HG03457 (cell line): Measurements from ENCODE around the gene HOMEZ.
"Not testable (repeated sequence)": the region's sequence is repeated elsewhere in the genome, so short reads cannot be mapped to it uniquely, and the experiment has no call there.

Experiments
- ATAC-seq: cut with Tn5 transposase; IDR thresholded peaks from one replicate; pipeline ENCODE4 v1.9.1; 2021; ENCODE audit warnings: moderate number of reproducible peaks; ENCODE audit not compliant: unreplicated experiment

HOMEZ gene

GRCh38 chr14:23284654-23285529 is 1.0 kb downstream of the HOMEZ start:
- ATAC-seq, result no peak

GRCh38 chr14:23281247-23281646 is 4.7 kb downstream of the HOMEZ start:
- ATAC-seq, result no peak

- not testable (repeated sequence) for ATAC-seq
These were observed 8.0 kb downstream of the HOMEZ start for GRCh38 chr14:23277928-23278327.

- ATAC-seq, result no peak
These were observed 8.7 kb downstream of the HOMEZ start for GRCh38 chr14:23277189-23277588.

- ATAC-seq, result no peak
These were observed 10.5 kb downstream of the HOMEZ start for GRCh38 chr14:23275412-23275811.

GRCh38 chr14:23269193-23269592 is 16.7 kb downstream of the HOMEZ start:
- ATAC-seq, result no peak

- not testable (repeated sequence) for ATAC-seq
These were observed 25.1 kb downstream of the HOMEZ start for GRCh38 chr14:23260849-23261248.

GRCh38 chr14:23259426-23259825 is 26.5 kb downstream of the HOMEZ start:
- ATAC-seq, result no peak

GRCh38 chr14:23258256-23258655 is 27.7 kb downstream of the HOMEZ start:
- ATAC-seq, result no peak

- ATAC-seq, result no peak
These were observed 33.3 kb downstream of the HOMEZ start for GRCh38 chr14:23252420-23253333.

- ATAC-seq, result no peak
These were observed 33.9 kb downstream of the HOMEZ start for GRCh38 chr14:23252006-23252405.

GRCh38 chr14:23249824-23250223 is 36.1 kb downstream of the HOMEZ start:
- ATAC-seq, result no peak

GRCh38 chr14:23248601-23249000 is 37.3 kb downstream of the HOMEZ start:
- ATAC-seq, result no peak

- ATAC-seq, result no peak
These were observed 40.6 kb downstream of the HOMEZ start for GRCh38 chr14:23245282-23245681.

- no peak for ATAC-seq
These were observed 42.9 kb downstream of the HOMEZ start for GRCh38 chr14:23243066-23243465.

- no peak for ATAC-seq
These were observed 43.9 kb downstream of the HOMEZ start for GRCh38 chr14:23242076-23242475.

GRCh38 chr14:23241061-23241715 is 44.7 kb downstream of the HOMEZ start:
- ATAC-seq, result not testable (repeated sequence)

GRCh38 chr14:23240661-23241060 is 45.3 kb downstream of the HOMEZ start:
- ATAC-seq, result no peak

- no peak for ATAC-seq
These were observed 47.9 kb downstream of the HOMEZ start, which contains the start of gene RNF212B for GRCh38 chr14:23237772-23238594. TSS of gene RNF212B (plus strand) at chr14:23237936. CDS start at chr14:23240346, 2,410 bp downstream.

- ATAC-seq, result not testable (repeated sequence)
These were observed 53.6 kb downstream of the HOMEZ start for GRCh38 chr14:23232241-23232808.
